Measurements from ENCODE around the gene PPM1B. TPM values are rescaled to one million over a fixed set of nuclear protein-coding genes. Genes with fewer than 3 reads are reported as not detected.
"Not testable (repeated sequence)": the region's sequence is repeated elsewhere in the genome, so short reads cannot be mapped to it uniquely, and the experiment has no call there.

The PPM1B gene
- total RNA-seq, 1 experiment from 2014 or later: 49.5 TPM

GRCh38 chr2:44133602-44134001, 35.1 kb upstream of the PPM1B start:
- DNase-seq; H3K27ac ChIP-seq (ENCODE audit: low read length); H3K9me2 ChIP-seq (replicated peaks; ENCODE audit: insufficient read depth, low read length); H3K9ac ChIP-seq (ENCODE audit: low read length); H3K4me1 ChIP-seq (ENCODE audit: low read length); H2AFZ ChIP-seq (ENCODE audit: low read length); H3K36me3 ChIP-seq (ENCODE audit: insufficient read depth, low read length); H3K4me2 ChIP-seq (ENCODE audit: low read depth, low read length, poor library complexity, severe bottlenecking); H4K20me1 ChIP-seq (ENCODE audit: insufficient read depth, low read depth, low read length); H3K4me3 ChIP-seq (ENCODE audit: low read length); H3K27me3 ChIP-seq (ENCODE audit: low read length); H3K9me3 ChIP-seq (ENCODE audit: low read length); H3K79me2 ChIP-seq (ENCODE audit: low read length): not testable (repeated sequence)

GRCh38 chr2:44134848-44135247, 33.8 kb upstream of the PPM1B start:
- H3K36me3 ChIP-seq (ENCODE audit: insufficient read depth, low read length): no peaks in the 10 kb centered on the region
- H3K27ac ChIP-seq (ENCODE audit: low read length): no peak overlapping the region
- H3K9me2 ChIP-seq (replicated peaks; ENCODE audit: insufficient read depth, low read length): no peaks in the 10 kb centered on the region
- H3K4me2 ChIP-seq (ENCODE audit: low read depth, low read length, poor library complexity, severe bottlenecking): no peak overlapping the region
- no peaks in the 10 kb centered on the region for H3K4me1 ChIP-seq (ENCODE audit: low read length)
- H2AFZ ChIP-seq (ENCODE audit: low read length): no peak overlapping the region
- H3K9ac ChIP-seq (ENCODE audit: low read length): no peak overlapping the region
- no peaks in the 10 kb centered on the region for H3K9me3 ChIP-seq (ENCODE audit: low read length)
- H4K20me1 ChIP-seq (ENCODE audit: insufficient read depth, low read depth, low read length): no peaks in the 10 kb centered on the region
- H3K79me2 ChIP-seq (ENCODE audit: low read length): no peaks in the 10 kb centered on the region
- no peak for DNase-seq
- no peak overlapping the region for H3K4me3 ChIP-seq (ENCODE audit: low read length)
- H3K27me3 ChIP-seq (ENCODE audit: low read length): no peaks in the 10 kb centered on the region

GRCh38 chr2:44135296-44135695, 33.4 kb upstream of the PPM1B start:
- no peak overlapping the region for H3K4me3 ChIP-seq (ENCODE audit: low read length)
- H3K79me2 ChIP-seq (ENCODE audit: low read length): no peaks in the 10 kb centered on the region
- no peaks in the 10 kb centered on the region for H3K9me3 ChIP-seq (ENCODE audit: low read length)
- no peaks in the 10 kb centered on the region for H4K20me1 ChIP-seq (ENCODE audit: insufficient read depth, low read depth, low read length)
- H3K4me1 ChIP-seq (ENCODE audit: low read length): no peaks in the 10 kb centered on the region
- H3K27ac ChIP-seq (ENCODE audit: low read length): no peak overlapping the region
- H3K27me3 ChIP-seq (ENCODE audit: low read length): no peaks in the 10 kb centered on the region
- H2AFZ ChIP-seq (ENCODE audit: low read length): no peak overlapping the region
- H3K9ac ChIP-seq (ENCODE audit: low read length): no peak overlapping the region
- H3K9me2 ChIP-seq (replicated peaks; ENCODE audit: insufficient read depth, low read length): no peaks in the 10 kb centered on the region
- H3K4me2 ChIP-seq (ENCODE audit: low read depth, low read length, poor library complexity, severe bottlenecking): no peak overlapping the region
- DNase-seq: no peak
- H3K36me3 ChIP-seq (ENCODE audit: insufficient read depth, low read length): no peaks in the 10 kb centered on the region

- Histone ChIP-seq H3K4me2 (ENCODE audit: low read depth, low read length, poor library complexity, severe bottlenecking) (no peak overlapping the region), H3K27me3 (ENCODE audit: low read length) (no peaks in the 10 kb centered on the region), H3K27ac (ENCODE audit: low read length) (no peak overlapping the region), H3K9ac (ENCODE audit: low read length) (no peak overlapping the region), H3K79me2 (ENCODE audit: low read length) (no peaks in the 10 kb centered on the region), H3K36me3 (ENCODE audit: insufficient read depth, low read length) (no peaks in the 10 kb centered on the region), H3K4me1 (ENCODE audit: low read length) (no peaks in the 10 kb centered on the region), H4K20me1 (ENCODE audit: insufficient read depth, low read depth, low read length) (no peaks in the 10 kb centered on the region), H3K9me3 (ENCODE audit: low read length) (no peaks in the 10 kb centered on the region), H2AFZ (ENCODE audit: low read length) (no peak overlapping the region), H3K9me2 (replicated peaks; ENCODE audit: insufficient read depth, low read length) (no peaks in the 10 kb centered on the region), H3K4me3 (ENCODE audit: low read length) (no peak overlapping the region)
- DNase-seq: no peak
These were observed 32.9 kb upstream of the PPM1B start for GRCh38 chr2:44135771-44136170.

GRCh38 chr2:44136252-44136651, 32.4 kb upstream of the PPM1B start:
- no peaks in the 10 kb centered on the region for H4K20me1 ChIP-seq (ENCODE audit: insufficient read depth, low read depth, low read length)

GRCh38 chr2:44137048-44137447, 31.6 kb upstream of the PPM1B start:
- Histone ChIP-seq H3K36me3 (ENCODE audit: insufficient read depth, low read length) (no peaks in the 10 kb centered on the region), H2AFZ (ENCODE audit: low read length) (no peak overlapping the region), H3K4me3 (ENCODE audit: low read length) (no peak overlapping the region), H3K79me2 (ENCODE audit: low read length) (no peaks in the 10 kb centered on the region), H3K4me2 (ENCODE audit: low read depth, low read length, poor library complexity, severe bottlenecking) (no peak overlapping the region), H3K9ac (ENCODE audit: low read length) (no peak overlapping the region), H3K27me3 (ENCODE audit: low read length) (no peaks in the 10 kb centered on the region), H4K20me1 (ENCODE audit: insufficient read depth, low read depth, low read length) (no peaks in the 10 kb centered on the region), H3K9me3 (ENCODE audit: low read length) (no peaks in the 10 kb centered on the region), H3K9me2 (replicated peaks; ENCODE audit: insufficient read depth, low read length) (no peaks in the 10 kb centered on the region), H3K27ac (ENCODE audit: low read length) (no peak overlapping the region), H3K4me1 (ENCODE audit: low read length) (no peaks in the 10 kb centered on the region)
- no peak for DNase-seq

More at GRCh38 chr2:44136252-44136651, 32.4 kb upstream of the PPM1B start:
- Histone ChIP-seq H3K27me3 (ENCODE audit: low read length) (no peaks in the 10 kb centered on the region), H3K9ac (ENCODE audit: low read length) (no peak overlapping the region), H3K9me2 (replicated peaks; ENCODE audit: insufficient read depth, low read length) (no peaks in the 10 kb centered on the region), H3K27ac (ENCODE audit: low read length) (no peak overlapping the region), H2AFZ (ENCODE audit: low read length) (no peak overlapping the region), H3K4me3 (ENCODE audit: low read length) (no peak overlapping the region), H3K4me1 (ENCODE audit: low read length) (no peaks in the 10 kb centered on the region), H3K9me3 (ENCODE audit: low read length) (no peaks in the 10 kb centered on the region), H3K79me2 (ENCODE audit: low read length) (no peaks in the 10 kb centered on the region), H3K4me2 (ENCODE audit: low read depth, low read length, poor library complexity, severe bottlenecking) (no peak overlapping the region), H3K36me3 (ENCODE audit: insufficient read depth, low read length) (no peaks in the 10 kb centered on the region)
- no peak for DNase-seq

GRCh38 chr2:44137872-44138551, 30.7 kb upstream of the PPM1B start:
- no peaks in the 10 kb centered on the region for H3K9me2 ChIP-seq (replicated peaks; ENCODE audit: insufficient read depth, low read length)
- no peaks in the 10 kb centered on the region for H3K36me3 ChIP-seq (ENCODE audit: insufficient read depth, low read length)
- no peak overlapping the region for H3K4me3 ChIP-seq (ENCODE audit: low read length)
- no peaks in the 10 kb centered on the region for H3K4me1 ChIP-seq (ENCODE audit: low read length)
- no peak overlapping the region for H3K4me2 ChIP-seq (ENCODE audit: low read depth, low read length, poor library complexity, severe bottlenecking)
- no peak for DNase-seq
- H3K9me3 ChIP-seq (ENCODE audit: low read length): no peaks in the 10 kb centered on the region
- H2AFZ ChIP-seq (ENCODE audit: low read length): no peak overlapping the region
- no peaks in the 10 kb centered on the region for H4K20me1 ChIP-seq (ENCODE audit: insufficient read depth, low read depth, low read length)
- H3K27ac ChIP-seq (ENCODE audit: low read length): no peak overlapping the region
- no peak overlapping the region for H3K9ac ChIP-seq (ENCODE audit: low read length)
- no peaks in the 10 kb centered on the region for H3K79me2 ChIP-seq (ENCODE audit: low read length)
- no peaks in the 10 kb centered on the region for H3K27me3 ChIP-seq (ENCODE audit: low read length)

GRCh38 chr2:44139741-44140140, 28.9 kb upstream of the PPM1B start:
- Histone ChIP-seq H3K79me2 (ENCODE audit: low read length) (no peaks in the 10 kb centered on the region), H3K9me3 (ENCODE audit: low read length) (no peaks in the 10 kb centered on the region), H3K4me2 (ENCODE audit: low read depth, low read length, poor library complexity, severe bottlenecking) (no peak overlapping the region), H3K4me1 (ENCODE audit: low read length) (no peaks in the 10 kb centered on the region), H3K9ac (ENCODE audit: low read length) (no peak overlapping the region), H3K27ac (ENCODE audit: low read length) (no peak overlapping the region), H3K36me3 (ENCODE audit: insufficient read depth, low read length) (no peaks in the 10 kb centered on the region), H4K20me1 (ENCODE audit: insufficient read depth, low read depth, low read length) (no peaks in the 10 kb centered on the region), H3K9me2 (replicated peaks; ENCODE audit: insufficient read depth, low read length) (no peaks in the 10 kb centered on the region), H3K4me3 (ENCODE audit: low read length) (no peak overlapping the region), H3K27me3 (ENCODE audit: low read length) (no peaks in the 10 kb centered on the region), H2AFZ (ENCODE audit: low read length) (no peak overlapping the region)
- no peak for DNase-seq
